Mesendoderm (in vitro differentiated cells): ENCODE measurements around the gene ALDH16A1.
A peak's percentile ranks its signal among the peaks of the same experiment; 100 is the strongest.
"Not testable (repeated sequence)": the region's sequence is repeated elsewhere in the genome, so short reads cannot be mapped to it uniquely, and the experiment has no call there.

ENCODE experiments used
- DNase-seq: peaks from one replicate; pipeline ENCODE4 v3.0.0; 2013
- H2AK5ac ChIP-seq: 2 replicates; pipeline ENCODE4 v1.6.1; 2013; ENCODE audit warnings: low read length, inconsistent platforms
- H2BK120ac ChIP-seq: 2 replicates; pipeline ENCODE4 v1.6.1; 2013; ENCODE audit warnings: low read depth, mild to moderate bottlenecking, low read length, moderate library complexity, mixed read lengths
- H2BK15ac ChIP-seq: replicated peaks from 2 replicates; pipeline ENCODE4 v1.6.1; 2013; ENCODE audit warnings: low read depth, mild to moderate bottlenecking, moderate library complexity
- H2BK5ac ChIP-seq: 2 replicates; pipeline ENCODE4 v1.6.1; 2013; ENCODE audit warnings: low read length, inconsistent platforms
- H3K18ac ChIP-seq: 2 replicates; pipeline ENCODE4 v1.6.1; 2013; ENCODE audit warnings: mild to moderate bottlenecking, low read length, mixed read lengths
- H3K23ac ChIP-seq: one replicate; pipeline ENCODE4 v1.6.1; 2013; ENCODE audit warnings: low read length
- H3K27ac ChIP-seq: 2 replicates; pipeline ENCODE4 v1.5.1; 2013; ENCODE audit warnings: low read depth, mild to moderate bottlenecking, inconsistent platforms, low read length, moderate library complexity
- H3K27me3 ChIP-seq: 2 replicates; pipeline ENCODE4 v1.6.1; 2013; ENCODE audit warnings: low read length, control low read depth, mild to moderate bottlenecking, inconsistent platforms; ENCODE audit not compliant: insufficient read depth, poor library complexity
- H3K36me3 ChIP-seq: 2 replicates; pipeline ENCODE4 v1.6.1; 2013; ENCODE audit warnings: low read length, inconsistent platforms; ENCODE audit not compliant: control insufficient read depth, insufficient read depth
- H3K4ac ChIP-seq: one replicate; pipeline ENCODE4 v1.6.1; 2013; ENCODE audit warnings: low read depth, mild to moderate bottlenecking, low read length, moderate library complexity
- H3K4me1 ChIP-seq: 2 replicates; pipeline ENCODE4 v1.6.1; 2013; ENCODE audit warnings: low read depth, low read length, inconsistent platforms; ENCODE audit not compliant: control insufficient read depth
- H3K4me2 ChIP-seq: 2 replicates; pipeline ENCODE4 v1.6.1; 2013; ENCODE audit warnings: low read length
- H3K4me3 ChIP-seq: 2 replicates; pipeline ENCODE4 v1.5.1; 2013; ENCODE audit warnings: mild to moderate bottlenecking, low read length
- H3K56ac ChIP-seq: one replicate; pipeline ENCODE4 v1.6.1; 2013; ENCODE audit warnings: low read length
- H3K79me1 ChIP-seq: 2 replicates; pipeline ENCODE4 v1.6.1; 2013; ENCODE audit warnings: low read length, inconsistent platforms
- H3K79me2 ChIP-seq: 2 replicates; pipeline ENCODE4 v1.6.1; 2013; ENCODE audit warnings: mild to moderate bottlenecking, low read length; ENCODE audit not compliant: control insufficient read depth, insufficient read depth
- H3K9ac ChIP-seq: 2 replicates; pipeline ENCODE4 v1.6.1; 2013; ENCODE audit warnings: low read length, inconsistent platforms
- H4K5ac ChIP-seq: one replicate; pipeline ENCODE4 v1.6.1; 2013; ENCODE audit warnings: low read length
- H4K8ac ChIP-seq: one replicate; pipeline ENCODE4 v1.6.1; 2013; ENCODE audit warnings: low read depth, mild to moderate bottlenecking, control low read depth, low read length, moderate library complexity
- WGBS: extraction: QIAGEN DNeasy Blood & Tissue Kit; methylation state at CpG from one replicate; pipeline ENCODE4 v1.1.7; 2013; ENCODE audit warnings: low lambda C conversion rate, missing lambda C conversion rate; ENCODE audit not compliant: insufficient coverage; ENCODE audit errors: extremely low coverage; 5-methylcytosine and 5-hydroxymethylcytosine counted together

ALDH16A1 gene

GRCh38 chr19:49443366-49444099 lies 9.5 kb upstream of the ALDH16A1 start:
- Histone ChIP-seq H3K9ac (peak overlapping the region; percentile 92), H3K79me2 (no peaks in the 10 kb centered on the region), H3K4me1 (peaks cover 2% of the 10 kb centered on the region), H3K27me3 (peaks cover 26% of the 10 kb centered on the region), H3K36me3 (peaks cover 3% of the 10 kb centered on the region), H2BK15ac (no peak overlapping the region), H2BK5ac (peak overlapping the region; percentile 59), H2BK120ac (no peak overlapping the region), H2AK5ac (no peak overlapping the region), H4K5ac (no peak overlapping the region), H3K79me1 (peaks cover 2% of the 10 kb centered on the region), H3K4ac (no peak overlapping the region), H3K4me2 (peak overlapping the region; percentile 98), H3K56ac (peak overlapping the region; percentile 98), H3K18ac (peak overlapping the region; percentile 24), H3K27ac (peak overlapping the region; percentile 72), H3K4me3 (peak overlapping the region; percentile 44), H3K23ac (no peak overlapping the region), H4K8ac (no peak overlapping the region)
- WGBS = no CpG with 5 or more reads among the region's 47 CpGs
- DNase-seq = peak; percentile 98

- H2BK15ac ChIP-seq, H3K27ac ChIP-seq, H3K36me3 ChIP-seq, DNase-seq, H2BK120ac ChIP-seq, H2BK5ac ChIP-seq, H3K4me1 ChIP-seq, H3K23ac ChIP-seq, H4K5ac ChIP-seq, H3K18ac ChIP-seq, H4K8ac ChIP-seq, H3K4ac ChIP-seq, H3K4me3 ChIP-seq, H3K4me2 ChIP-seq, H3K79me1 ChIP-seq, H3K79me2 ChIP-seq, H3K9ac ChIP-seq, H2AK5ac ChIP-seq: not testable (repeated sequence)
- Histone ChIP-seq H3K56ac (peak overlapping the region; percentile 34), H3K27me3 (peaks cover 23% of the 10 kb centered on the region)
- WGBS = no CpG with 5 or more reads among the region's 5 CpGs
Measured at GRCh38 chr19:49444100-49444700, 8.8 kb upstream of the ALDH16A1 start.

- Histone ChIP-seq H3K4me3 (no peak overlapping the region), H3K18ac (no peak overlapping the region), H2BK120ac (no peak overlapping the region), H3K79me1 (peaks cover 8% of the 10 kb centered on the region), H3K79me2 (peaks cover 6% of the 10 kb centered on the region), H3K36me3 (peaks cover 5% of the 10 kb centered on the region), H2AK5ac (no peak overlapping the region), H3K27ac (no peak overlapping the region), H3K4me1 (peaks cover 2% of the 10 kb centered on the region), H3K23ac (no peak overlapping the region), H3K56ac (no peak overlapping the region), H3K9ac (no peak overlapping the region), H3K27me3 (peaks cover 7% of the 10 kb centered on the region), H2BK15ac (no peak overlapping the region), H3K4ac (no peak overlapping the region), H3K4me2 (no peak overlapping the region), H4K8ac (no peak overlapping the region), H2BK5ac (no peak overlapping the region), H4K5ac (no peak overlapping the region)
- WGBS = no CpG with 5 or more reads among the region's 3 CpGs
- DNase-seq = no peak
Measured at GRCh38 chr19:49445997-49446396, 7.0 kb upstream of the ALDH16A1 start.

GRCh38 chr19:49447485-49448431 lies 5.3 kb upstream of the ALDH16A1 start:
- Histone ChIP-seq H3K36me3 (peaks cover 5% of the 10 kb centered on the region), H4K5ac (no peak overlapping the region), H2AK5ac (no peak overlapping the region), H3K79me2 (peaks cover 6% of the 10 kb centered on the region), H2BK120ac (no peak overlapping the region), H3K56ac (no peak overlapping the region), H3K18ac (no peak overlapping the region), H3K4me1 (no peaks in the 10 kb centered on the region), H3K4me2 (no peak overlapping the region), H3K27ac (no peak overlapping the region), H3K79me1 (peaks cover 8% of the 10 kb centered on the region), H3K23ac (no peak overlapping the region), H3K9ac (no peak overlapping the region), H3K4ac (no peak overlapping the region), H3K4me3 (no peak overlapping the region), H2BK5ac (no peak overlapping the region), H4K8ac (no peak overlapping the region), H2BK15ac (no peak overlapping the region), H3K27me3 (no peaks in the 10 kb centered on the region)
- no CpG with 5 or more reads among the region's 32 CpGs for WGBS
- peak; percentile 68 for DNase-seq

GRCh38 chr19:49448432-49448786 lies 4.6 kb upstream of the ALDH16A1 start:
- H2BK5ac ChIP-seq = no peak overlapping the region
- H3K27ac ChIP-seq = no peak overlapping the region
- no peak overlapping the region for H3K23ac ChIP-seq
- H3K56ac ChIP-seq = no peak overlapping the region
- H3K79me1 ChIP-seq = peaks cover 8% of the 10 kb centered on the region
- no peak overlapping the region for H3K9ac ChIP-seq
- H3K27me3 ChIP-seq = no peaks in the 10 kb centered on the region
- H3K79me2 ChIP-seq = peaks cover 6% of the 10 kb centered on the region
- no peak overlapping the region for H4K5ac ChIP-seq
- H3K36me3 ChIP-seq = peaks cover 5% of the 10 kb centered on the region
- no peak overlapping the region for H3K18ac ChIP-seq
- no peak overlapping the region for H4K8ac ChIP-seq
- H3K4me2 ChIP-seq = no peak overlapping the region
- no peak overlapping the region for H3K4ac ChIP-seq
- DNase-seq = no peak
- no CpG with 5 or more reads among the region's 6 CpGs for WGBS
- no peak overlapping the region for H2BK15ac ChIP-seq
- H2AK5ac ChIP-seq = no peak overlapping the region
- no peak overlapping the region for H2BK120ac ChIP-seq
- no peaks in the 10 kb centered on the region for H3K4me1 ChIP-seq
- no peak overlapping the region for H3K4me3 ChIP-seq
